ENCODE data around the gene TMEM259. TPM values are rescaled to one million over a fixed set of nuclear protein-coding genes. Genes with fewer than 3 reads are reported as not detected.

The TMEM259 gene
- total and polyA plus RNA-seq, 2 of the 8 experiments (the other 6 are each of a cell fraction or from before 2014, with no cell fraction given), result 140 to 243 TPM

DNA sequence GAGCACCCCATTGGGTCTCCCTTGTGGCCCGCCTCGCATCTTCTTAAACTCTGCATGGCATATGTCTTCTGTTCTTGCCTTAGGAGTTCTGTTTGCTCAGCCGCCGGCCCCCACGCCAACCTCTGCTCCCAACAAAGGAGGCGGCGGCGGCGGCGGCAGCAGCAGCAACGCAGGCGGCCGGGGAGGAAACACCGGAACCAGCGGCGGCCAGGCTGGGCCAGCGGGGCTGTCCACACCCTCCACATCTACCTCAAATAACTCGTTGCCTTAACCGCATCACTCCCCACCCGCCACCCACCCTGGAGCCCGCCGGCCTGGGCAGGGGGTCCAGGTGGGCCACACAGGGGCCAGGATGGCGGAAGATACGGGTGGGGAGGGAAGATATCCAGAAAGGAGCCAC lies 49.1 kb downstream of the TMEM259 start:
- Histone ChIP-seq H2AK5ac (ENCODE audit: low read depth, low read length) (no peak overlapping the region), H4K5ac (ENCODE audit: insufficient read length, low read depth, low read length) (no peak overlapping the region), H3K4me1 (replicated peaks in 1 of 4; ENCODE audit: control insufficient read depth in 3 of 4, insufficient read depth in 4 of 4, low read length in 3 of 4) (peaks cover 0 to 3% (median 0%) of the 10 kb centered on the region in 4 experiments; a peak in 1 of 7 replicates), H2BK20ac (ENCODE audit: low read length) (no peak overlapping the region), H3K4me2 (ENCODE audit: insufficient read depth in 1 of 2, low read depth in 2 of 2, low read length in 2 of 2) (no peak overlapping the region), H3K9ac (replicated peaks in 1 of 4; ENCODE audit: extremely low read depth in 1 of 4, low read depth in 3 of 4, low read length in 3 of 4) (no peak overlapping the region), H2BK15ac (ENCODE audit: low read length) (no peak overlapping the region), H4K8ac (ENCODE audit: extremely low read depth, insufficient read depth, low read length) (no peak overlapping the region), H3K9me3 (ENCODE audit: insufficient read depth in 2 of 2, low read depth in 1 of 2, low read length in 1 of 2) (peaks cover 5 to 11% of the 10 kb centered on the region in 2 experiments), H3K79me2 (ENCODE audit: control insufficient read depth in 1 of 2, insufficient read depth in 2 of 2, low read length in 2 of 2) (no peaks in the 10 kb centered on the region), H3K79me1 (ENCODE audit: low read depth, low read length) (no peaks in the 10 kb centered on the region), H3K4me3 (ENCODE audit: extremely low read depth in 1 of 4, insufficient read depth in 2 of 4, low read depth in 3 of 4, low read length in 4 of 4) (no peak overlapping the region), H2AFZ (ENCODE audit: low read length) (no peak overlapping the region), H3K23ac (ENCODE audit: insufficient read length) (no peak overlapping the region), H3K27ac (ENCODE audit: low read depth, low read length) (no peak overlapping the region), H3K14ac (ENCODE audit: insufficient read length) (no peak overlapping the region), H3K4ac (replicated peaks; ENCODE audit: insufficient read length, low read depth, low read length) (no peak overlapping the region), H3K56ac (replicated peaks; ENCODE audit: insufficient read length, low read depth, low read length) (no peak overlapping the region), H3K23me2 (ENCODE audit: low read depth, low read length) (no peaks in the 10 kb centered on the region), H2BK5ac (ENCODE audit: low read depth, low read length) (no peak overlapping the region), H2BK12ac (ENCODE audit: low read depth, low read length) (no peak overlapping the region), H4K91ac (replicated peaks; ENCODE audit: insufficient read length, low read length) (no peak overlapping the region), H3K36me3 (ENCODE audit: control insufficient read depth in 2 of 4, insufficient read depth in 4 of 4, low read length in 3 of 4) (peaks cover 11 to 51% (median 28%) of the 10 kb centered on the region in 4 experiments), H2BK120ac (replicated peaks; ENCODE audit: low read depth, low read length) (no peak overlapping the region), H3K18ac (ENCODE audit: extremely low read depth, low read length) (no peak overlapping the region), H4K20me1 (replicated peaks in 1 of 2; ENCODE audit: control insufficient read depth in 1 of 2, insufficient read depth in 2 of 2, low read length in 2 of 2) (no peaks in the 10 kb centered on the region), H3K27me3 (replicated peaks in 1 of 4; ENCODE audit: control insufficient read depth in 3 of 4, extremely low read depth in 1 of 4, insufficient read depth in 3 of 4, low read length in 3 of 4) (no peaks in the 10 kb centered on the region)
- ChIA-PET POLR2A (ENCODE audit: partially characterized antibody) (interaction anchor here (0.6 to 1.6 kb wide), 5 partner anchors 13 to 92 kb away, joined by 3 to 10 read pairs (median 5); partner anchors contain the start of gene WDR18), CTCF (ENCODE audit: partially characterized antibody) (interaction anchor here (0.6 to 3.3 kb wide), 13 partner anchors 10 to 146 kb away, joined by 3 to 62 read pairs (median 8); partner anchors contain the start of gene WDR18)
- FAIRE-seq (no peak), DNase-seq (ENCODE audit: low read depth in 1 of 2, low spot score in 2 of 2) (no peak)
- 94% methylated on average over 15 of the region's 24 CpGs; no CpG with 5 or more reads in 1 of the 2 experiments for WGBS, 2 experiments (ENCODE audit: extremely low coverage in 1 of 2, insufficient coverage in 1 of 2, insufficient read length in 1 of 2, insufficient replicate concordance in 2 of 2, low coverage in 1 of 2, low lambda C conversion rate in 2 of 2, missing lambda C conversion rate in 1 of 2)
- TF ChIP-seq CEBPB (IDR thresholded peaks at IDR 0.05; ENCODE audit: low read depth, low read length) (no peak), RXRA (IDR thresholded peaks at IDR 0.05; ENCODE audit: insufficient read depth, low read depth, low read length) (no peak), SUZ12 (IDR thresholded peaks at IDR 0.05; ENCODE audit: low read length) (no peak), YY1 (IDR thresholded peaks at IDR 0.05; ENCODE audit: low read depth, low read length) (no peak), CHD2 (IDR thresholded peaks at IDR 0.05; ENCODE audit: low read length) (no peak), RNF2 (IDR thresholded peaks at IDR 0.05; ENCODE audit: borderline replicate concordance, low read depth, low read length, missing control alignments, poor library complexity, severe bottlenecking) (no peak), TCF12 (IDR thresholded peaks at IDR 0.05; ENCODE audit: low read depth, low read length) (no peak), RFX5 (IDR thresholded peaks at IDR 0.05; ENCODE audit: borderline replicate concordance, low read depth, low read length) (no peak), NRF1 (IDR thresholded peaks at IDR 0.05; ENCODE audit: low read depth, low read length) (no peak)
- TF ChIP-seq, protein P1, sequence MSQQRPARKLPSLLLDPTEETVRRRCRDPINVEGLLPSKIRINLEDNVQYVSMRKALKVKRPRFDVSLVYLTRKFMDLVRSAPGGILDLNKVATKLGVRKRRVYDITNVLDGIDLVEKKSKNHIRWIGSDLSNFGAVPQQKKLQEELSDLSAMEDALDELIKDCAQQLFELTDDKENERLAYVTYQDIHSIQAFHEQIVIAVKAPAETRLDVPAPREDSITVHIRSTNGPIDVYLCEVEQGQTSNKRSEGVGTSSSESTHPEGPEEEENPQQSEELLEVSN (IDR thresholded peaks at IDR 0.05), result no peak

Data from H1 (cell line).